H9 (cell line): ENCODE data around the gene RIMS1. TPM values are rescaled to one million over a fixed set of nuclear protein-coding genes. Genes with fewer than 3 reads are reported as not detected.

Source experiments
- DNase-seq: peaks from one replicate; pipeline ENCODE4 v3.0.0-alpha.2; 2017
- H2AFZ ChIP-seq: one replicate; pipeline ENCODE4 v1.6.1; 2013; ENCODE audit warnings: mild to moderate bottlenecking, low read length, control low read depth, moderate library complexity
- H2AK5ac ChIP-seq: 2 replicates; pipeline ENCODE4 v1.6.1; 2013; ENCODE audit warnings: low read length, control low read depth, mixed read lengths; ENCODE audit not compliant: insufficient read length
- H2BK120ac ChIP-seq: one replicate; pipeline ENCODE4 v1.6.1; 2013; ENCODE audit warnings: low read depth, mild to moderate bottlenecking, low read length, control low read depth, inconsistent platforms; ENCODE audit not compliant: poor library complexity, severe bottlenecking
- H2BK12ac ChIP-seq: 2 replicates; pipeline ENCODE4 v1.6.1; 2013; ENCODE audit warnings: low read length, control low read depth, mixed read lengths, low read depth; ENCODE audit not compliant: insufficient read length
- H2BK15ac ChIP-seq: 2 replicates; pipeline ENCODE4 v1.6.1; 2013; ENCODE audit warnings: low read depth, low read length, control low read depth
- H2BK20ac ChIP-seq: one replicate; pipeline ENCODE4 v1.6.1; 2013; ENCODE audit warnings: low read depth, mild to moderate bottlenecking, low read length, control low read depth, inconsistent platforms; ENCODE audit not compliant: poor library complexity, severe bottlenecking
- H2BK5ac ChIP-seq: 2 replicates; pipeline ENCODE4 v1.6.1; 2013; ENCODE audit warnings: low read length, control low read depth, mixed read lengths; ENCODE audit not compliant: insufficient read length
- H3K14ac ChIP-seq: 2 replicates; pipeline ENCODE4 v1.6.1; 2013; ENCODE audit warnings: low read length, control low read depth; ENCODE audit not compliant: insufficient read depth
- H3K18ac ChIP-seq: 2 replicates; pipeline ENCODE4 v1.6.1; 2013; ENCODE audit warnings: low read depth, mild to moderate bottlenecking, mixed read lengths, low read length, control low read depth; ENCODE audit not compliant: insufficient read length
- H3K23ac ChIP-seq: 2 replicates; pipeline ENCODE4 v1.6.1; 2013; ENCODE audit warnings: low read length, control low read depth, mixed read lengths, low read depth; ENCODE audit not compliant: insufficient read length
- H3K23me2 ChIP-seq: 2 replicates; pipeline ENCODE4 v1.6.1; 2013; ENCODE audit warnings: low read depth, mild to moderate bottlenecking, mixed read lengths, low read length, control low read depth; ENCODE audit not compliant: insufficient read length, poor library complexity, severe bottlenecking
- H3K27ac ChIP-seq: 2 replicates; pipeline ENCODE4 v1.5.1; 2013; ENCODE audit warnings: low read length, control low read depth, mixed read lengths, low read depth; ENCODE audit not compliant: insufficient read length
- H3K27me3 ChIP-seq: 2 replicates; pipeline ENCODE4 v1.6.1; 2013; ENCODE audit warnings: low read length, control low read depth, inconsistent platforms; ENCODE audit not compliant: insufficient read depth
- H3K4ac ChIP-seq: 2 replicates; pipeline ENCODE4 v1.6.1; 2013; ENCODE audit warnings: low read depth, mild to moderate bottlenecking, control low read depth, inconsistent platforms, low read length, moderate library complexity
- H3K4me1 ChIP-seq: 2 replicates; pipeline ENCODE4 v1.6.1; 2013; ENCODE audit warnings: low read length, control low read depth, inconsistent platforms; ENCODE audit not compliant: insufficient read depth
- H3K4me2 ChIP-seq: 2 replicates; pipeline ENCODE4 v1.6.1; 2013; ENCODE audit warnings: low read length, control low read depth, mixed read lengths; ENCODE audit not compliant: insufficient read length, insufficient read depth
- H3K56ac ChIP-seq: 2 replicates; pipeline ENCODE4 v1.6.1; 2013; ENCODE audit warnings: low read depth, mild to moderate bottlenecking, mixed read lengths, low read length, control low read depth; ENCODE audit not compliant: insufficient read length
- H3K79me1 ChIP-seq: 2 replicates; pipeline ENCODE4 v1.6.1; 2013; ENCODE audit warnings: low read depth, mild to moderate bottlenecking, moderate library complexity, low read length, control low read depth, inconsistent platforms; ENCODE audit not compliant: insufficient read depth, poor library complexity, severe bottlenecking
- H3K79me2 ChIP-seq: 2 replicates; pipeline ENCODE4 v1.6.1; 2013; ENCODE audit warnings: low read length, control low read depth, inconsistent platforms; ENCODE audit not compliant: insufficient read depth
- H3K9ac ChIP-seq: 2 replicates; pipeline ENCODE4 v1.6.1; 2013; ENCODE audit warnings: low read length, control low read depth, mixed read lengths; ENCODE audit not compliant: insufficient read length; ENCODE audit errors: extremely low read depth
- H3K9me3 ChIP-seq: one replicate; pipeline ENCODE4 v1.6.1; 2013; ENCODE audit warnings: low read depth, low read length, inconsistent platforms; ENCODE audit not compliant: control insufficient read depth
- H3T11ph ChIP-seq: one replicate; pipeline ENCODE4 v1.6.1; 2013; ENCODE audit warnings: mild to moderate bottlenecking, low read length, control low read depth, inconsistent platforms
- H4K20me1 ChIP-seq: one replicate; pipeline ENCODE4 v1.6.1; 2013; ENCODE audit not compliant: control insufficient read depth, insufficient read length, insufficient read depth
- H4K5ac ChIP-seq: 2 replicates; pipeline ENCODE4 v1.6.1; 2013; ENCODE audit warnings: low read depth, mild to moderate bottlenecking, mixed read lengths, low read length, control low read depth; ENCODE audit not compliant: insufficient read length
- H4K8ac ChIP-seq: replicated peaks from 2 replicates; pipeline ENCODE4 v1.6.1; 2013; ENCODE audit warnings: low read length, control low read depth, mixed read lengths, low read depth; ENCODE audit not compliant: insufficient read length
- H4K91ac ChIP-seq: 2 replicates; pipeline ENCODE4 v1.6.1; 2013; ENCODE audit warnings: low read depth, mild to moderate bottlenecking, moderate library complexity, mixed read lengths, low read length, control low read depth; ENCODE audit not compliant: insufficient read length
- H3K27ac Mint-ChIP-seq, 3 experiments: 2 replicates in 2 of 3; 3 replicates in 1 of 3; pipeline ENCODE4 v1.8.0; 2020 to 2021; ENCODE audit warnings: mixed read lengths in 3 of 3, mild to moderate bottlenecking in 1 of 3, moderate library complexity in 1 of 3
- H3K27me3 Mint-ChIP-seq: 2 replicates; pipeline ENCODE4 v1.8.0; 2021; ENCODE audit warnings: low read depth, mild to moderate bottlenecking, moderate library complexity, mixed read lengths
- H3K36me3 Mint-ChIP-seq, 3 experiments: 2 replicates in 2 of 3; 3 replicates in 1 of 3; pipeline ENCODE4 v1.8.0; 2020 to 2021; ENCODE audit warnings: low read depth in 3 of 3, mixed read lengths in 3 of 3; ENCODE audit not compliant: insufficient read depth in 1 of 3
- H3K4me1 Mint-ChIP-seq, 2 experiments: 2 replicates each; pipeline ENCODE4 v1.8.0; 2020; ENCODE audit warnings: mixed read lengths in 2 of 2
- H3K4me3 Mint-ChIP-seq, 2 experiments: 2 replicates in 1 of 2; 3 replicates in 1 of 2; pipeline ENCODE4 v1.8.0; 2020 to 2021; ENCODE audit warnings: mild to moderate bottlenecking in 2 of 2, mixed read lengths in 2 of 2, moderate library complexity in 1 of 2
- H3K9me3 Mint-ChIP-seq, 2 experiments: 2 replicates in 1 of 2; 3 replicates in 1 of 2; pipeline ENCODE4 v1.8.0; 2020; ENCODE audit warnings: mild to moderate bottlenecking in 2 of 2, mixed read lengths in 2 of 2, moderate library complexity in 1 of 2
- WGBS: extraction: QIAGEN DNeasy Blood & Tissue Kit; methylation state at CpG from one replicate; pipeline ENCODE4 v1.1.7; 2013; ENCODE audit warnings: missing lambda C conversion rate, low lambda C conversion rate, mixed read lengths; ENCODE audit not compliant: insufficient read length; ENCODE audit errors: extremely low coverage; 5-methylcytosine and 5-hydroxymethylcytosine counted together
- total RNA-seq: library from RNA; stranded (reverse); gene quantifications from 2 replicates; pipeline ENCODE4 v1.2.1, GENCODE V29; 2021
- TF ChIP-seq, protein P1 (sequence below): fragments of 200-600 bp; sonication (generic); conservative IDR thresholded peaks from 3 replicates; pipeline ENCODE4 v1.8.0; 2021; ENCODE audit warnings: antibody characterized with exemption, mild to moderate bottlenecking

Gene RIMS1
- total RNA-seq, 1 experiment from 2014 or later: 0.83 TPM

DNA sequence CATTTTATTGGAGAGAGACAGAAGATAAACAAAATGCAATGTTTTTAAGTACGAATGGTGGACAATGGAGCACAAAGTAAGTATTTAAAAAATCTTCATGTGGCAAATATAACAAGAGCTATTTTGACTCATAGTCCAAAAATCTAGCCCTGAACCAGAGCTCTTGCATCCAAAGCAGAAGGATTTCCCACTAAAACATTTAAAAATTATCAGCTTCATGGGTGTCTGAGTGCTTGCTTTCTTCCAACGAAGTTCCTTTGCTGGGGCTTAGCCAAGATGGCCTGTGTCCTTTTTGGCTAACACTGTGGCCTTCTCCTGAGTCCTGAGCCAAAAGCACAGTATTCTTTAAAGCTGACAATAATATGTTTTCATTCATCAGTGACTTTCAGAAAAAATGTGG is 161.7 kb downstream of the RIMS1 start:
- no peaks in the 10 kb centered on the region for H3K36me3 Mint-ChIP-seq
- no peak overlapping the region for H3K27ac ChIP-seq
- H3K56ac ChIP-seq: no peak overlapping the region
- H2BK12ac ChIP-seq: no peak overlapping the region
- H3K9me3 ChIP-seq: no peaks in the 10 kb centered on the region
- no peak overlapping the region for H3K23ac ChIP-seq
- H2BK15ac ChIP-seq: no peak overlapping the region
- no peak overlapping the region for H2AFZ ChIP-seq
- H3K18ac ChIP-seq: no peak overlapping the region
- WGBS: no CpG with 5 or more reads among the region's 2 CpGs
- no peak overlapping the region for H2BK5ac ChIP-seq
- no peak overlapping the region; a peak in 2 of 7 replicates for H3K27ac Mint-ChIP-seq
- no peaks in the 10 kb centered on the region for H3K4me1 ChIP-seq
- no peaks in the 10 kb centered on the region for H3K27me3 Mint-ChIP-seq
- H3K4me1 Mint-ChIP-seq: no peaks in the 10 kb centered on the region
- TF ChIP-seq, protein P1, sequence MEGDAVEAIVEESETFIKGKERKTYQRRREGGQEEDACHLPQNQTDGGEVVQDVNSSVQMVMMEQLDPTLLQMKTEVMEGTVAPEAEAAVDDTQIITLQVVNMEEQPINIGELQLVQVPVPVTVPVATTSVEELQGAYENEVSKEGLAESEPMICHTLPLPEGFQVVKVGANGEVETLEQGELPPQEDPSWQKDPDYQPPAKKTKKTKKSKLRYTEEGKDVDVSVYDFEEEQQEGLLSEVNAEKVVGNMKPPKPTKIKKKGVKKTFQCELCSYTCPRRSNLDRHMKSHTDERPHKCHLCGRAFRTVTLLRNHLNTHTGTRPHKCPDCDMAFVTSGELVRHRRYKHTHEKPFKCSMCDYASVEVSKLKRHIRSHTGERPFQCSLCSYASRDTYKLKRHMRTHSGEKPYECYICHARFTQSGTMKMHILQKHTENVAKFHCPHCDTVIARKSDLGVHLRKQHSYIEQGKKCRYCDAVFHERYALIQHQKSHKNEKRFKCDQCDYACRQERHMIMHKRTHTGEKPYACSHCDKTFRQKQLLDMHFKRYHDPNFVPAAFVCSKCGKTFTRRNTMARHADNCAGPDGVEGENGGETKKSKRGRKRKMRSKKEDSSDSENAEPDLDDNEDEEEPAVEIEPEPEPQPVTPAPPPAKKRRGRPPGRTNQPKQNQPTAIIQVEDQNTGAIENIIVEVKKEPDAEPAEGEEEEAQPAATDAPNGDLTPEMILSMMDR: no peak
- no peak overlapping the region for H3K4me3 Mint-ChIP-seq
- H4K91ac ChIP-seq: no peak overlapping the region
- no peak overlapping the region for H3K4ac ChIP-seq
- no peaks in the 10 kb centered on the region for H4K20me1 ChIP-seq
- H3K9me3 Mint-ChIP-seq: no peaks in the 10 kb centered on the region
- H4K8ac ChIP-seq: no peak overlapping the region
- no peak overlapping the region for H2AK5ac ChIP-seq
- DNase-seq: no peak
- no peaks in the 10 kb centered on the region for H3K79me2 ChIP-seq
- no peak overlapping the region for H3K9ac ChIP-seq
- no peaks in the 10 kb centered on the region for H3K23me2 ChIP-seq
- no peak overlapping the region for H2BK120ac ChIP-seq
- no peak overlapping the region for H3K14ac ChIP-seq
- no peak overlapping the region for H2BK20ac ChIP-seq
- H3T11ph ChIP-seq: no peak overlapping the region
- H3K79me1 ChIP-seq: no peaks in the 10 kb centered on the region
- no peaks in the 10 kb centered on the region for H3K27me3 ChIP-seq
- H4K5ac ChIP-seq: no peak overlapping the region
- H3K4me2 ChIP-seq: no peak overlapping the region
